Measurements from ENCODE around the gene AP3B1.
"Not testable (repeated sequence)": the region's sequence is repeated elsewhere in the genome, so short reads cannot be mapped to it uniquely, and the experiment has no call there.

The AP3B1 gene

GRCh38 chr5:78133423-78133822 is 161.1 kb downstream of the AP3B1 start:
- no peak for DNase-seq

- DNase-seq, result no peak
Observed at GRCh38 chr5:78132507-78132906, 162.0 kb downstream of the AP3B1 start.

GRCh38 chr5:78129597-78129996 is 164.9 kb downstream of the AP3B1 start:
- no peak for DNase-seq

GRCh38 chr5:78127875-78128274 is 166.6 kb downstream of the AP3B1 start:
- peak; percentile 1 for DNase-seq

- no peak for DNase-seq
Observed at GRCh38 chr5:78126536-78126935, 168.0 kb downstream of the AP3B1 start.

- no peak for DNase-seq
Observed at GRCh38 chr5:78116167-78116566, 178.3 kb downstream of the AP3B1 start.

GRCh38 chr5:78113689-78114264 is 180.7 kb downstream of the AP3B1 start:
- DNase-seq, result no peak

GRCh38 chr5:78112931-78113330 is 181.6 kb downstream of the AP3B1 start:
- DNase-seq, result no peak

GRCh38 chr5:78109891-78110324 is 184.6 kb downstream of the AP3B1 start:
- no peak for DNase-seq

- DNase-seq, result no peak
Observed at GRCh38 chr5:78108564-78108963, 185.9 kb downstream of the AP3B1 start.

GRCh38 chr5:78103232-78103918 is 191.1 kb downstream of the AP3B1 start:
- DNase-seq, result no peak

GRCh38 chr5:78102500-78102899 is 192.0 kb downstream of the AP3B1 start:
- DNase-seq, result peak; percentile 27

- DNase-seq, result no peak
Observed at GRCh38 chr5:78095125-78095524, 199.4 kb downstream of the AP3B1 start.

GRCh38 chr5:78090002-78090401 is 204.5 kb downstream of the AP3B1 start:
- DNase-seq, result no peak

- DNase-seq, result no peak
Observed at GRCh38 chr5:78078858-78079257, 215.6 kb downstream of the AP3B1 start.

GRCh38 chr5:78077369-78078068 is 217.0 kb downstream of the AP3B1 start:
- DNase-seq, result no peak

GRCh38 chr5:78076351-78076750 is 218.1 kb downstream of the AP3B1 start:
- DNase-seq, result no peak

- no peak for DNase-seq
Observed at GRCh38 chr5:78075301-78075700, 219.2 kb downstream of the AP3B1 start.

GRCh38 chr5:78070691-78071090 is 223.8 kb downstream of the AP3B1 start:
- not testable (repeated sequence) for DNase-seq

- not testable (repeated sequence) for DNase-seq
Observed at GRCh38 chr5:78067581-78067980, 226.9 kb downstream of the AP3B1 start.

- not testable (repeated sequence) for DNase-seq
Observed at GRCh38 chr5:78066722-78067121, 227.8 kb downstream of the AP3B1 start.

- DNase-seq, result no peak
Observed at GRCh38 chr5:78065663-78066062, 228.8 kb downstream of the AP3B1 start.

GRCh38 chr5:78064941-78065472 is 229.5 kb downstream of the AP3B1 start:
- DNase-seq, result no peak

GRCh38 chr5:78063495-78063894 is 231.0 kb downstream of the AP3B1 start:
- no peak for DNase-seq
